Endothelial cell of umbilical vein (primary cell): Measurements from ENCODE around the gene COG5.

Experiments used
- CTCF ChIP-seq, 2 donors: IDR thresholded peaks; 1 replicate in 1 of 2; 2 replicates in 1 of 2; pipeline ENCODE4 v1.5.1; 2011; ENCODE audit warnings: low read length in 2 of 2, mild to moderate bottlenecking in 2 of 2, moderate library complexity in 2 of 2, control low read depth in 1 of 2, inconsistent platforms in 1 of 2, low read depth in 1 of 2; ENCODE audit not compliant: insufficient read depth in 1 of 2; ENCODE audit errors: extremely low read depth in 1 of 2
- EZH2 ChIP-seq: IDR thresholded peaks from 2 replicates; pipeline ENCODE4 v1.6.1; 2012; ENCODE audit warnings: borderline replicate concordance, low read depth, mild to moderate bottlenecking, moderate library complexity, low read length, inconsistent platforms; ENCODE audit not compliant: severe bottlenecking
- FOS ChIP-seq: IDR thresholded peaks from 2 replicates; pipeline ENCODE4 v1.6.1; 2011; ENCODE audit warnings: mild to moderate bottlenecking, low read length, moderate library complexity, borderline replicate concordance; ENCODE audit not compliant: insufficient read depth
- GATA2 ChIP-seq: IDR thresholded peaks from 2 replicates; pipeline ENCODE4 v1.7.0; 2011; ENCODE audit warnings: low read depth, mild to moderate bottlenecking, moderate library complexity, mixed read lengths, low read length; ENCODE audit not compliant: insufficient read length, insufficient read depth
- MAX ChIP-seq: IDR thresholded peaks from 2 replicates; pipeline ENCODE4 v1.6.1; 2011; ENCODE audit not compliant: insufficient read depth, insufficient read length
- MYC ChIP-seq: IDR thresholded peaks from one replicate; pipeline ENCODE4 v1.6.1; 2011; ENCODE audit warnings: mild to moderate bottlenecking, low read depth, low read length
- POLR2A ChIP-seq: IDR thresholded peaks from 2 replicates; pipeline ENCODE4 v1.6.1; 2012; ENCODE audit warnings: low read depth, mild to moderate bottlenecking, control low read depth, low read length
- POLR2AphosphoS5 ChIP-seq: IDR thresholded peaks from 2 replicates; pipeline ENCODE4 v1.6.1; 2012; ENCODE audit warnings: low read depth, mild to moderate bottlenecking, control low read depth, low read length, moderate library complexity; ENCODE audit not compliant: insufficient read depth

- TF ChIP-seq MAX, result no peak
- no peak for TF ChIP-seq EZH2
- TF ChIP-seq CTCF (IDR thresholded peaks at IDR 0.05; ENCODE audit: extremely low read depth in 1 of 2, insufficient read depth in 1 of 2, low read depth in 1 of 2, low read length in 2 of 2), result no peak
- TF ChIP-seq GATA2, result no peak
- TF ChIP-seq POLR2AphosphoS5, result no peak
- TF ChIP-seq POLR2A, result no peak
- TF ChIP-seq MYC, result no peak
- TF ChIP-seq FOS, result no peak
Measured at GRCh38 chr7:107206706-107207105, 357.0 kb downstream of the COG5 start.
